CD4-positive, alpha-beta T cell treated with Interleukin-4 for 4 hours (primary cell): ENCODE measurements around the gene DPP6.
"Not testable (repeated sequence)": the region's sequence is repeated elsewhere in the genome, so short reads cannot be mapped to it uniquely, and the experiment has no call there.

ENCODE experiments used
- DNase-seq: peaks from one replicate; pipeline ENCODE4 v3.0.0-alpha.2; 2020

The DPP6 gene

DNA sequence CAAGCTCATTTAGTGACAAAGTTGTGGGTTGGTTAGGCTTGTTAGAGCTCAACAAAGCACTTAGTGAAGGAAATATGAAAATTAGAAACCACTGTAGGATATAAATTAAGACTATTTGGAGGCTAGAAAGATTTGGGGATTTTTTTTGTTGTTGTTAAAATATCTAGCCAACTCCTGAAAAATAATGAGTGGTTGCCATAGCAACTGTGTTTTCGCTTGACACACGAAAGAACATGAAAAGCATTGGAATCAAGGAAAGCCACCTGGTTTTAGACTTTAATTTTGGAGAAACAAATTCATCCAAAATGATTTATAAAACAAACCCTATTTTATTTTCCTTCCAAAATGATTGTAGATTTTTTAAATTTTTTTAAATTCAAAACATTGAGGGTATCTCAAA, 26.3 kb downstream of the DPP6 start:
- not testable (repeated sequence) for DNase-seq

DNA sequence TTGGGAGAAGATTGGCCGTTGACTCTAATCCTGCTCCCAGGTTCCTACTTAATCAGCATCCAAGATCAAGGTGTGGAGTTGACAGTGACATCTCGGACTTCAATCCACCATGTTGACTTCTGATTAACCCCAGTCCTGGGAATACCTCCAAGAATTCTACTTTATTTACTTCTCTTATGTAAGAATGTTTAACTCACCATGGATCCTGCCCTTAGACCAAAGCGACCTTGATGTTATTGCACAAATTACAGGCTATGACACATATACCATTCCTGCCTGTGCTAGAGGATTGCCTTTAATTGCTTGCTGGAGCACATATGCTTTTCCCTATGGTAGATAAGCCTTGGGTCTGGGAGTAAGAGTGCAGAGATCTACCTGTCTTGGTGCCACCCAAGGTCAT, 28.1 kb downstream of the DPP6 start:
- DNase-seq: not testable (repeated sequence)

DNA sequence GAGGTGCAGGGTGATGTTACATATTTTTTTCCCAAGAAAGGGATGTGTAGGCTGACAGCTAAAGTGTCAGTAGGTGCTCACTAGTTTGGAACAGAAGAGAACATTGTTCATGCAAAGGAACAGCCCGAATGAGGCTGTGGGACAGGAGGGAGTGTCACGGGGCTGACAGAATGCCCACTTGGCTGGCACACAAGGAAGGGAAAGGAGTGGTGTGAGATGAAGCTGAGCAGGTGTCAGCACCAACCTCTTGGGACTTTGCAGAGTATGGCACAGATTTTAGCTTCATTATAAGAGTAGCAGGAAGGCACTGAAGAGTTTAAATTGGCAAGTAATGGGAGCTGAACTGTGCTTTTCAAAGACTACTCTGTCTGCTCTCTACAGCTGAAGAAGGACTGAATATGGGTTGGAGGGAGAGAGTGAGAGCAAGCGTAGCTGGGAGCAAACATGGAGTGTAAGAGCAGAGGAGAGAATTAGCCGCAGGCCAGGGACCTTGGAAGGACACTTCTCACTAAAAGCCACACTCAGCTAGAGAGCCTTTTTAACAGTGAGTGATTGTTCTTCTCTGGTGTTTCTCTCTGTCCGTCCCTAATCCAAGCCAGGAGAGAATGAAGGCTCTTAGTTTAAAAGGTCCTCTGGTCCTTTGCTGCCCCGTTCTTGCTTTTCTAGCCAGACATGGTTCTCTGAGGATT, 35.0 kb downstream of the DPP6 start:
- not testable (repeated sequence) for DNase-seq

DNA sequence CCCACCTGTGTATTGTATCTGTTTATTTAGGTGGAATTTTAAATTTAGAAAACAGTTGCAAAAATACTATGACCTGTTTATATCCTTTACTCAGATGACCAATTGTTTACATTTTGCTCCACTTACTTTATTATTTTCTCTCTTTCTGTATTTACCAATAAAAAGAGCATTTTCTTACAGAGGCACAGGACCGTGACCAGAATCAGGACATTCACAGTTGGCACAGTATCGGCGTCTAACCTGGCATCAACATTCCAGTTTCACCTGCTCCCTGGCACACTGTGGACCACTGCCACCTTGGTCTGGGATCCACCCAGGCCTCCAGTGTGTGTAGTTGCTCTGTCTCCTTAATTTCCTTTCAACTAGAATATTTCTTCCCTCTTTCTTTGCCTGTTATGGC, 39.9 kb downstream of the DPP6 start:
- DNase-seq: not testable (repeated sequence)

DNA sequence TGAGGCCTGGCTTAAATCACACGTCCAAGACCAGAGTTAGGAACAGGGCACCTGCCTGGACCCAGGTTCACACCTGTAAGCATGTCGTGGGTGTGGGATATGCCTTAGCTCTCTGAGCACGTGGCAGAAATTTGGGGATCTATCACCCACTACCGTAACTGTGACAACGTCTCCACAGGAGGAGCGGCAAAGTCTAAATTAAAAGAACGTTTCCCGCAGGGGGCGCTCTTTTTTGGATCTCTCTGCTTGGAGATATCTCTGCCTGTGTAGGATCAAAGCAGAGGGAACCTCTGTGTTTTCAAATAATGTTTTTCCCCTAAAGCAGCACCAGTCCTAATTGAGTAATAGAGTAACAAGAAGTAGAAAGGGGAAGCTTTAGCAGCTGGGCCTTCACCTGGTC, 43.0 kb downstream of the DPP6 start:
- DNase-seq: not testable (repeated sequence)

DNA sequence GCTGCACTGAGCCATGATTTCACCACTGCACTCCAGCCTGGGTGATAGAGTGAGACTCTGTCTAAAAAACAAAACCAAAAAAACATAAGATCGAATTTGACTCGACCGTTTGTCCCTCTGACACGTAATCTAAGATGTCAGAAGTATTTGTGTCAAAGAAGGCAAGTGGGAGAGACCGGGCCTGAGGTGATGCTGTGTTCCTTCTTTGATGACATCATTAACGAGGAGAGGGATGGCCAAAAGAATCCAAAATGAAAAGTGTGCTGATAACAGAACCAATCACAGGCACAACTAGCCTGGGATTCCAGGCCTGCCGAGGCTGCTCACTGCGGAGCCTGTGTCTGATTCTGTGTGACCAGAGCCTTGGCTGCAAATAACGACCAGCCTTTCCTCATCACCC, 52.9 kb downstream of the DPP6 start:
- DNase-seq: not testable (repeated sequence)

DNA sequence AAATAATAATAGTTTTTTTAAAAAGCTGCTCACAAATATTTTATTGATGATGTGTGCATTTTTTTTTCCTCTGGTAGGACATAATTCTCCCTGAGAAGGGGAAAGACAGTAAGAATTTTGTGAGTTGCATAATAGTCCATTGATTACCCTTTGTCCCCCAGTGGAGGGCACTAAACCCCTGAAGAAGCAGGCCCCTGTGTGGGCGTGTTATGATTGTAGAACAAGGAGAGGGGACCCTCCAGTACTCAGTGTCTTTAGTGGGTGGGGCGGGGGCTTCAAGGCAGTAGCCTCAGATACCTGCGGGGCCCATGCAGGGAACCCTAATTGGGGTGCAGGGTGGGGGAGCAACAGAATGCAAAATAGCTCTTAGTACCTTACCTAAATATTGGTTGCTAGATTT, 57.4 kb downstream of the DPP6 start:
- not testable (repeated sequence) for DNase-seq

DNA sequence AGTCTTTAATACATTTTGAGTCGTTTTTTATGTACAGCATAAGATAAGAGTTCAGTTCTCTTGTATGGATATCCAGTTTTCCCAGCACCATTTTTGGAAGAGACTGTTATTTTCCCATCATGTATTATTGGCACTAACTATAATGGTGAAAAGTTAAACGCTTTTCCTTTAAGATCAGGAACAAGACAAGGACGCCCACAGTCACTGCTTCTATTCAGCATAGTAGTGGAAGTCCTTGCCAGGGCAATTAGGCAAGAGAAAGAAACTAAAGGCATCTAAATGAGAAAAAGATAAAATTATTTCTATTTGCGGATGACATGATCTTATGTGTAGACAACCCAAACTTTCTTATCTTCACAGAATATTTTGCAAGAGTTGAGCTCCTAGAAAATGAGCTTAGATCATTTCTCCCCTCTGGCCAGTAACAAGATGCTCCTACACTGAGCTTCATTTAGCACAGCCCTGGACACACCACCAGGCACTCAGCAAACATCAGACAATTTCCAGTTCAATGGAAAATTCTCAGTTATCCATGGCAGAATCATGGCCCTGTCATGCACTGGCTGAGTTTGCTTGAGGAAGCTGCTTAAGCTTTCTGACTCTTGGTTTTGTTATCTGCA, 61.6 kb downstream of the DPP6 start:
- DNase-seq: not testable (repeated sequence)

DNA sequence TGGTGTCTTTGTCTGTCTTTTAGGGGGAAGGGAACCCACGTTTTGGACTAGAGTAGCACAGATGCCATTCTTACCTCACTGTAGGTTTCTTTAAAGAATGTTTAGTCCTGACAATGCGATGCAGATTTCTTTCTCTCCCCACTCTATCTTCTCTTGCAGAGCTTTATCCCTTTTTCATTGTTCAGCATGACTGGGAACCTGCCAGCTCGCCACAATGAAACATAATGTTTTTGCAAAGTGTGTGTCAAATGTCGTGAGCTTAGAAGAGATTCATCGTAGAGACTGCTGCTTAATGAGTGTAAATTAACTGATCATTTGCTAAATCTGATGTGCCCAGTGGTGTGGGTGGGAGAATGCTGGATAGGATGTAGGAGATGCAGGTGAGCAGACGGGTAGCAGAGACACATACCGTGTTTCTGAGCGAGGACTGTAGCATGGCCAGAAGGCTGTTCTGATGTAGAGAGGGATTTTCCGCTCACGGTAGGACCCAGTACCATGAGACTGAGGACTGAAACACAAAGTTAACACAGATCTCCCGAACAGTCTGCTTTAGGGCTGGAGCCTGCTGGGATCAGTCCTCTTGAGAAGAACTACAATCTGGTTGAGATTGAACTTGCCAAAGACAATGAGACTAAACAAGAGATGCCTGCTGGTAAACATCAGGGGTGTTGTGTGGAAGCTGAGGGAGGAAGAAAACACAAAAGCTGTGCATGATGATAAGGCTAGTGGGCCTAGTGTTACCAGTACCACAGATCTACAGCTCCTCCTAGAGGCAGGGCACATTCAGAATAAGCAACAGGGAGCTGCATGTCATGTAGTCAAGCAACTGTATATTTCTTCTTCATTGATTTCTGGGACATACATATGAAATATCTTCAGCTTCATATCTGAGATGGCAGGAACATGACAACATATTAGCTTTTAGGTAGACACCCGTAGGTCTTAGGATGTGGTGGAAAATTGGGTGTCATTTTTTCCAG, 65.5 kb downstream of the DPP6 start:
- not testable (repeated sequence) for DNase-seq

DNA sequence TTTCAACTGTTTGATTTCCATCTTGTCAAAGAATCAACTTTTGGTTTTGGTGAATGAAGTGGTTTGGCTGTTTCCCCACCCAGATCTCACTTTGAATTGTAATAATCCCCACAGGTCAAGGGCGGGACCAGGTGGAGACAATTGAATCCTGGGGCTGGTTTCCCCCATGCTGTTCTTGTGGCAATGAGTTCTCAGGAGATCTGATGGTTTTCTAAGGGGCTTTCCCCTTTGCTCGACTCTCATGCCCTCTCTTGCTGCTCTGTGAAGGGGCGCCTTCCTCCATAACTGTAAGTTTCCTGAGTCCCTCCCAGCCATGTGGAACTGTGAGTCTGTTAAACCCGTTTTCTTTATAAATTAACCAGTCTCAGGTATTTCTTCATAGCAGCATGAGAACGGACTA, 68.6 kb downstream of the DPP6 start:
- DNase-seq: not testable (repeated sequence)

DNA sequence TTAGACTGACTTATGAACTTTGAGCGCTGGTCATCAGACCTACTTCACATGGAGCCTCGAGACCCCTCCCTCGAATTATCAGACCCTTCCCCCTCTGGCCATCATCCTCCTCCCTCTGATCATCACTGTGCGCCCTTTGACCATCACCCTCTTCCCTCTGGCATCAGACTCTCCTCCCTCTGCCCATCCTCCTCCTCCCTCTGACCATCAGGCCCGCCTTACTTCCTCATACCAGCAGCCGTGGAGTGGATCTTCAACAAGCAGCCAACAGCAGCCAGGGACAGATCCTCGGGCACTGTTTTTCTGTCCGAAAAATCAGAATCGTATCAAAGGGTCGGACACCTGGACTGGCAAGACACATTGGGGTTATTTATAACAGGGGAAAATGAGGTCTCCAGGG, 70.5 kb downstream of the DPP6 start:
- DNase-seq: not testable (repeated sequence)

DNA sequence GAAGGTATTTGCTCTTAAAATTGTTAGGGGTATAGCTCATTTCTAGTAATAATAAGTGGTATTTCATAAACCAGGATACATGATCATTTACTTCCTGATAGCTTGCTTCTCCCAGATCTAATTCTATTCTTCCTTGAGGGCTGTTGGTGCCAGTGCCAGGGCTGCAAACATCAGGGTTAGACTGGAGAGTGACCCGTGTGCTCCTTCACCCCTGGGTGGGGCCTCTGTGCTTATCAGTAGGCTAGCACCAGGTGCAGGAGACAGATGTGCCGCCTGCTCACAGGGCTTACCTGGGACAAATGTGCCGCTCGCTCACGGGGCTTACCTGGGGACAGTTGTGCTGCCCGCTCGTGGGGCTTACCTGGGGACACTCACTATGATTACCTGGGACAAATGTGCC, 71.2 kb downstream of the DPP6 start:
- DNase-seq: not testable (repeated sequence)

DNA sequence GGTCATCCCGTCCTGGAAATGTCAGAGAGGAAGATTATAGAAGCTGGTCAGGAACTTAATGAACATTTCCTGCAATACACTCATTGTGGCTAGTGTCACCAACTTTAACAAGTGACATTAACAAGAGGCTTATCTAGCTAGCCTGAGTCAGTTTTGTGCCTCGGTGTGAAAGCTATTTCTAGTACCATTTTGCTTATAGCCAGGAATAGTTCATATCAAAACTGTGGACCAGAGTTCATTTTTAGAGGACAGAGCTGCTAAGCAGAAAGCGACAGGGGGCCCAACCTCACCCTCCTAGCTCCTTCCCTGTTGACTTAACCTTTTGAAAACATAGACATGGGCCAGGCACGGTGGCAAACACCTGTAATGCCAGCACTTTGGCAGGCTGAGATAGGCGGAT, 76.9 kb downstream of the DPP6 start:
- DNase-seq: not testable (repeated sequence)

DNA sequence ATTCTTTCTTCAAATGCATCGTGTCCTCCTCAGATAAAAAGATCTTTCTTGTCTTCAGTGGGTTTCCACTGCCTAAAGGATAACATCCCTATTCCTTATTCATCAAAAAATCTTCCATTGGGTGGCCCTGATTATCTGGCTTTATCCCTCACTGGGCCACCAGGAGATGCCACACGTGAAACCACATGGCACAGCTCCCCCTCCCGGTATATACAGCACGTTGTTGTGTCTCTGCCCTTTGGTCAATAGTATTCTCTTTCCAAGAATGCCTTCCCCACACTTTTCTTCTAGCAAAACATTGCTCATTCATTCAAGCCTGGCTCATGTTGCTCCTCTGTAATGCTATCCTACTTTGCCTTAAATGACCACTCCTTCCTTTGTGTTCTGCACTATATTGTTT, 80.4 kb downstream of the DPP6 start:
- not testable (repeated sequence) for DNase-seq

DNA sequence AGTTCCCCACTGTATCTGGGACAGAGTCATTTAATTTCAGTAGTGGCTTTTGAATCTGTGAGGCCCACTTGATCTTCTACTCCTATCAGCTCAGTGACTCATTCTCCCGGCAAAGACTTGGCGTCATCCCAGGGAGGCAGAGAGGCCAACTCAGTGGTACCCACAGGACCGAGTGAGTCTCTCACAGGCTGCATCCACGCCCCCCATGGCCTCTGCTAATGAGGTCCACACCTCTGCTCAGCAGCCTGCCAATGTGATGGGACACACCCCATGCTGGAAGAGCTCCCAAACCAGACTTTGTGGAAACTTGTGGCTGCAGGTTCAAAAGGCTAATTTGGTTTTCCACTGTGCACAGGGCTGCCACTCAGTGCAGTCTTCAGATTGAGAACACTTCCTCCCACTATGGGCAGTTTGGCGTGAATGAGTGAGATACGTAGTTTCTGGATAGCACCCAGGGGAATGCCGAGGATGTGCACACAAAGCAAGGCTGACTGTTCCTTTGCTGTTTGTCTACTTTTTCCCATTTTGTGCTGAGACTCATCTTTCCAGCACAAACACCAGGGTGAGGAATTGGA, 81.6 kb downstream of the DPP6 start:
- DNase-seq: not testable (repeated sequence)

DNA sequence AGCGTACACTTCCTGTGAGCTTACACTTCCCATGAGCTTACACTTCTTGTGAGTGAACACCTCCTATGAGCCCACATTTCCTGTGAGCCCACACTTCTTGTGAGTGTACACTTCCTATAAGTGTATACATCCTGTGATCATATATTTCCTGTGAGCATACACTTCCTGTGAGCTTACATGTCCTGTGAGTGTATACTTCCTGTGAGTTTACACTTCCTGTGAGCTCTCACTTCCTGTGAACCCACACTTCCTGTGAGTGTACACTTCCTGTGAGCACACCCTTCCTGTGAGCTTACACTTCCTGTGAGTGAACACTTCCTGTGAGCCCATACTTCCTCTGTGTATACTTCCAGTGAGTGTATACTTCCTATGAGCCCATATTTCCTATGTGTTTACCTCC, 82.5 kb downstream of the DPP6 start:
- DNase-seq: not testable (repeated sequence)

DNA sequence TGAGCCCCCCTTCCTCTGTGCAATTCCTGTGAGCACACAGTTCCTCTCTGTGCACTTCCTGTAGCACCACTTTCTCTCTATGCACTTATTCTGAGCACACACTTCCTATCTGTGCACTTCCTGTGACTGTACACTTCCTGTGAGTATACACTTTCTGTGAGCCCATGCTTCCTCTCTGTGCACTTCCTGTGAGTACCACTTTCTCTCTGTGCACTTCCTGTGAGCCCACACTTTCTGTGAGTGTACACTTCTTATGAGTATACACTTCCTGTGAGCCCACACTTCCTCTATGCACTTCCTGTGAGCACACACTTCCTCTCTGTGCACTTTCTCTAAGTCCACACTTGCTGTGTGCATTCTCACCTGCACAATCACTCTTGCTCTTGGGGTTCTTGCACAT, 83.4 kb downstream of the DPP6 start:
- not testable (repeated sequence) for DNase-seq

DNA sequence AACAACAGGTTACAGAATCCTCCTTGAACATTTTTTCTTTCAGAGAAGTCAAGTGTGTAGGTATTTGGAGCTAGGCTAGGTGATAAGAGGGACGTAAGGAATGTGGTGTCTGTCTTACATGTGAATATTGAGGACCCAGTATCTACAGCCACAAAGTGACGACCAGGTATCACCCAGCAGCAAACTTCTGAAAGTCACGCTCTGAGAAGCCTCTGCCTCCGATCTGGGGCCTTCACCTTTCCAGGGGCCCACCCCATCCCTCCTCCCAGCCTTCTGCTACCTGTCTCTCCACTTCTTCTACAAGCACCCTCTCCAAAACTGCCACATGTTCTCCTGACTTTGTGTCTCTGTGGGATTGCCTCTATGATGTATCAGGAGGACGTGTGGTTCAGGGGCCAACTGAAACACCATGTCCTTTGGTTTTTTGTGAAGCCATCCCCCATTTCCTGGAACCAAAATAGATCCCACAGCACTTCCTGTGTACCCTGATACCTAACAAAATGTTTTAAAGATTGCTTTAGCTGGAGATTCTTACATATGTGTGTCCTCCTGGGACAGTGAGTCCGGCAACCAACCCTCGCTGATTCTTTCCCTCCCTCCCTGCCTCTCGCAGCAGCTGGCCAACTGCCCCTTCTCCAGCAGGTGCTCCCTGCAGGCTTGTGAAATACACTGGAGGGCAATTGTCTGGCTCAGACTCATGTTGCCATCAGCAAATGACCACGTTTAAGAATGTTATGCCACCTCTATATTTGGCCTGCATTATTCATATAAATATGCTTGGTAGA, 93.9 kb downstream of the DPP6 start:
- not testable (repeated sequence) for DNase-seq

DNA sequence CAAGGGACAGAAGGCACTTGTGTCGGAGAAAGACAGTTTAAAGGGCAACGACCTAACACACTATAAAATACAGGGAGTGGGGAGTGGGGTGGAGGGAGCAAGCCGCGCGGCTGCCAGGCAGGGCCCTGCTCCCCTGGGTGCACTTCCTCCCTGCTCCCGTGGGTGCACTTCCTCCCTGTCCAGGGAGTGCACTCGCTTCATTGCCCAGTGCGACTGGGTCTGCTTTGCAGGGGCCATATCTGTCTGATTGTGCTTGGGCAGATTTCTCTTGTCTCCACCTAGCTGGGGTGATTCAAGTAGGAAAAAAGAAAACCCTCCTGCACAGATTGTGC, 94.5 kb downstream of the DPP6 start:
- not testable (repeated sequence) for DNase-seq

DNA sequence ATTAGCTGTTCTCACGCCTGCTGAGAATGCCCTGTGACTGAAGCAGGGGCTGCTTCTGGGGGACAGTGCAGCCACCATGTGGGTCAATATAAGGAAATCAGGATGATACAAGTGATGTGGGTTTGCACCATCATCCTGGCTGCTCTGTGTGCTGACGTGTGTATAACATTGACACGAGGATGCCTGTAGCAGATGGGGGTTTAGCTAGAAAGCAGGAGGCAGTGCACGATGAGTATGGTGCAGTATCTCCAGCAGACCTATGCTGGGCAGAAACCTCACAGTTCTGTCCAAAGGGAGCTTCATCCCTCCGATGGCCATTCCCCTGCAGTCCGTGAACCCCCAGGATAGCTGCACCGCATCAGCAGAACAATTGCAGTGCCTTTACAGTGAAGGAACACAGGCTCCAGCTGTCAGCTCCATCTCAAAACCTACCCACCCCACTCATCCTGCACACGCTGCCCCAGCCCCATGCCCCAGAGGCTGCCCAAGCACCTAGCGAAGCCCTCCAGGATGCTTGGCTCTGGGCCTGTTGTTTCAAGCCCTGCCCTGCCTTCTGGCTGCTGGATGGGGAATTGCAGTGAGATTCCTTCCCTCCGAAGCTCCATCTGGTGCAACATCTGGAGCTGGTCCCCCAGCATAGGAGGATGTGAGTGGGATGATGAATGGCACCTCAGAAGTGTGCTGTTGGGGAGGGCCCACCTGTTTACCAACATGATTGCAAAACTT, 96.8 kb downstream of the DPP6 start:
- not testable (repeated sequence) for DNase-seq

DNA sequence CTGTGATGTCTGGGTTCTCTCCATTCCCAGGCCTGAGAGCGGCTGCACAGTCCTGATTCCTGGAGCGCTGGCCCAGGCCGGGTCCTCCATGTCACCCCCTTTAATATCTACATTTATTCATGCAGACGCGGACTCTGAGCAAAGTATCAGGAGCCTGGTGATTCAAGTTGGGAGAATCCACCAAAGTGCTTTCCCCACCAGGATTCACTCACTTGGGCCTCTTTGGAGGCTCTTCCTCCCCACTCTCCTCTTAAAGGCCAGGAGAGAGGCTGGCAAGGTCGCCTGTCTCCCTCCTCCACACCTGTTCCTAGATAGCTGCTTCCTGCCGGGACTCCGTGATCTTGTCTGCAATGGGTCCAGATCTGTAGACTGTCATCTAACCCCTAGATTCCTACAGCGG, 98.5 kb downstream of the DPP6 start:
- DNase-seq: not testable (repeated sequence)

DNA sequence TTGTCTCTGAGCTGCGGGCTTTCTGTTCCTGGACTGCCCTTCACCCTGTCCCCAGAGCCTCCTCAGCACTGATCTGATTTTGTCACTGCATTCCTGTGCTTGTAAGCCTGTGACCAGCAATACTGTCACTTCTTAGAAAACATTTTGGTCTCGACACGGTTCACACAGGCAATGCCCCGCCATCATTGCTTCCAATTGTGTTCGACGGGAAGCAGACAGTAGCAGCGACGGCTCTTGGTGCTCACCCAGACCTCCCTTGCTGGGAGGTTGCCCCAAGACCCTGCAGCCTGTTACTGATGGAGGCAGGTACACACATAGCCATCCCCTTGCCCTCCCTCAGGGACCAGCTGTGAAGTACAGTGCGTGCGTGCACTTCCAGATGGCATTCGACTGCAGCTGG, 99.1 kb downstream of the DPP6 start:
- DNase-seq: not testable (repeated sequence)
